Erythroblast (primary cell): ENCODE data around the gene OR10A7.
"Not testable (repeated sequence)": the region's sequence is repeated elsewhere in the genome, so short reads cannot be mapped to it uniquely, and the experiment has no call there.

Source experiments
- DNase-seq, 2 experiments: peaks; one replicate each; lab custom pipeline; 2025; lab: John Stamatoyannopoulos, UW
- GATA1 ChIP-seq: IDR thresholded peaks from 2 replicates; pipeline ENCODE4 v1.6.1; 2011; ENCODE audit warnings: low read depth, mild to moderate bottlenecking, control low read depth, low read length, moderate library complexity
- POLR2A ChIP-seq: IDR thresholded peaks from 2 replicates; pipeline ENCODE4 v1.6.1; 2011; ENCODE audit warnings: mild to moderate bottlenecking, low read length

Gene OR10A7

GRCh38 chr12:55220725-55221124 is at the start of gene OR10A7:
OR10A7 (plus strand) TSS chr12:55221025; CDS start chr12:55221025, 0 bp downstream.
- DNase-seq: no peak
- TF ChIP-seq GATA1 (no peak), POLR2A (no peak)

GRCh38 chr12:55171445-55171844 is 49.4 kb upstream of the OR10A7 start:
- no peak for TF ChIP-seq POLR2A

GRCh38 chr12:55171846-55172245 is 49.0 kb upstream of the OR10A7 start:
- DNase-seq: not testable (repeated sequence)

More at GRCh38 chr12:55171445-55171844, 49.4 kb upstream of the OR10A7 start:
- DNase-seq: no peak

- no peak for DNase-seq
- TF ChIP-seq POLR2A (no peak), GATA1 (no peak)
These were observed 48.1 kb upstream of the OR10A7 start for GRCh38 chr12:55172686-55173085.

- TF ChIP-seq GATA1 (no peak), POLR2A (no peak)
- no peak for DNase-seq
These were observed 47.4 kb upstream of the OR10A7 start for GRCh38 chr12:55173456-55173855.

- TF ChIP-seq POLR2A: no peak
- TF ChIP-seq GATA1: no peak
- no peak for DNase-seq
These were observed 32.3 kb upstream of the OR10A7 start for GRCh38 chr12:55188573-55188972.

GRCh38 chr12:55188974-55189556 is 31.8 kb upstream of the OR10A7 start:
- peak; percentile 68 to 84 for DNase-seq
- TF ChIP-seq POLR2A: no peak
- TF ChIP-seq GATA1: no peak

- no peak for TF ChIP-seq POLR2A
- no peak for TF ChIP-seq GATA1
- no peak for DNase-seq
These were observed 26.4 kb upstream of the OR10A7 start for GRCh38 chr12:55194382-55194781.

GRCh38 chr12:55226523-55226922 is 5.7 kb downstream of the OR10A7 start:
- TF ChIP-seq POLR2A (no peak), GATA1 (no peak)
- no peak for DNase-seq

- DNase-seq: no peak
- TF ChIP-seq GATA1 (no peak), POLR2A (no peak)
These were observed 6.8 kb downstream of the OR10A7 start for GRCh38 chr12:55227643-55228042.

GRCh38 chr12:55244309-55244708 is 23.5 kb downstream of the OR10A7 start, which contains the start of gene OR6C74:
OR6C74 (plus strand) TSS chr12:55244609; CDS start chr12:55247288, 2,679 bp downstream.
- no peak for DNase-seq
- TF ChIP-seq POLR2A: no peak
- no peak for TF ChIP-seq GATA1

GRCh38 chr12:55246159-55246558 is 25.3 kb downstream of the OR10A7 start:
- no peak for DNase-seq
- TF ChIP-seq GATA1 (no peak), POLR2A (no peak)

GRCh38 chr12:55250944-55251343 is 30.1 kb downstream of the OR10A7 start:
- DNase-seq: no peak
- no peak for TF ChIP-seq POLR2A
- no peak for TF ChIP-seq GATA1

- no peak for DNase-seq
- TF ChIP-seq POLR2A (no peak), GATA1 (no peak)
These were observed 32.5 kb downstream of the OR10A7 start for GRCh38 chr12:55253281-55253680.

- no peak for DNase-seq
- TF ChIP-seq POLR2A: no peak
- no peak for TF ChIP-seq GATA1
These were observed 36.0 kb downstream of the OR10A7 start for GRCh38 chr12:55256831-55257230.

- DNase-seq: no peak
- no peak for TF ChIP-seq POLR2A
- no peak for TF ChIP-seq GATA1
These were observed 37.5 kb downstream of the OR10A7 start for GRCh38 chr12:55258303-55258702.
